HG03439 (cell line): ENCODE results near the gene ARHGAP26.

Source experiments
- ATAC-seq: cut with Tn5 transposase; IDR thresholded peaks from one replicate; pipeline ENCODE4 v1.9.1; 2021; ENCODE audit warnings: mild to moderate bottlenecking, moderate library complexity; ENCODE audit not compliant: unreplicated experiment

ARHGAP26 gene

DNA sequence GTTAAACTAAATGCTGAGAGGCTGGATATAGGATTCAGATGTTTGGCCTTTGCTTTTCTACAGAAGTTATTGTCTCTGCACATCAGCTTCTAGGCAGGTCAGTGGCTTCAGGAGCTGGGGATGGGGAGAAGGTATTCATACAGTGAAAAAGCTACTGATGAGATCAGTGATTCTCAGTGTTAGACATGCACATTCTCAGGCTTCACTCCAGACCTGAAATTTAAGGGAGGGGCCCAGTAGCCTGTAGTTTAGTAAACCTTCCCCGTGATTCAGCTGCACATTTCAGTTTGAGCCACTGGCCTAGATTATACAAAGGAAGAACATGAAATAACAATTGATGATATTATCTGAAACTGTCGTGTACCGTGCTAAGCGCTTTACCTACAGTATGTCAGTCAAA is 127.2 kb downstream of the ARHGAP26 start:
- ATAC-seq, result no peak

GRCh38 chr5:142900927-142901326 is 130.8 kb downstream of the ARHGAP26 start:
- ATAC-seq, result no peak

GRCh38 chr5:142901476-142902185 is 131.5 kb downstream of the ARHGAP26 start:
- ATAC-seq, result no peak

DNA sequence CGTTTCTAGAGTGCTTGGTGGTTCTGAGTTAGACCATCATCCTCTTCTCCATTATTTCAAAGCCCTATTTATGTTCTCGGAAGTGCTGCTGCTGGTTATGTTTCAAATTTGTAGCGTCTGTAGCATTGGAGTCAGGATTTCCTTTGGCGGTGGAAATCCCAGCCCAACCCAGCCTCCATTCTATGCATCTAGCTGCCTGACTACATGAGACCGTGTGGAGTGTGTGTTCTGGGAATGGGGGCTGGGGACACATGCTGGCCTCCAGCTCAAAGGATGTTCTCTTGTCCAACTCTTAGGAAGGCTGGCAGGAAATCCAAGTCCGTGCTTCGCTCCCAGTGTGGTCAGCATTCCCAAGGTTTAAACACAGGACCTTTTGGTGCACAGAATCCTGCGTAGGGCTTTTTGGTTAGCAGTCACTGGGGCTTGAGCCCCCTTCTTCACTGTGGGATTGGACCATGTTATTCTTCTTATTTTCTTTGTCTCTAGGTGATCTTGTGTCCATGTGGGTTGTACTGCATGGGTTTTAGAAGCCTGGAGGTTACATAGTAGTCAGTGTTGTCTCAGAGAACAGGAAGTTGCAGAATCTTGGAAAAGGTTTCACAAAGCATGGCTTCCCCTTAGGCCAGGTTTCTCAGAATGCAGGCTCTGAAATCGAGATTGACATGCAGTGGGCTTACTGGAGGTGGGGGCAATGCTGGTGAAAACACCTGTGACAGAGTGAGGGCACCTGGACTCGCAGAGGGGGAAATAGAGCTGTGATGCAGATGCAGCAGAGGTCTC is 132.2 kb downstream of the ARHGAP26 start:
- ATAC-seq, result no peak

DNA sequence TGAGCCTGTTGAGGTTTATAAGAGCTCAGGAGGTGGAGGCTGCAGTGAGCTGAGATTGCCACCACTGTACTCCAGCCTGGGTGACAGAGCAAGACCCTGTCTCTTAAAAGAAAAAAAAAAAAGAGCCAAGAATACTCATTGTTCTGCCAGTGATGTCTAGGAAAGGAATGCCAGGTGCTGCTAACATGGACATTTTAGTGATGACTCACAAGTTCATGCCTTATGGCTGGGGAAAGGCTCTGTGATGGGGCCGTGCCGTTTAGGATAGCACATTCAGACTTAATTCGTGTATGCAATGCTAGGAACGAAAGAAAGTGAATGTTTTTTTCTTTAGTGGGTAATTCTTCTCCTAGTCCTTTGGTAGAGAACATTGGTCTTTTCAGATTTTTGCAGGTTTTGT is 134.2 kb downstream of the ARHGAP26 start:
- ATAC-seq, result no peak

GRCh38 chr5:142905348-142905747 is 135.2 kb downstream of the ARHGAP26 start:
- ATAC-seq, result no peak

- ATAC-seq, result no peak
Measured at GRCh38 chr5:142906863-142907671, 136.9 kb downstream of the ARHGAP26 start.

DNA sequence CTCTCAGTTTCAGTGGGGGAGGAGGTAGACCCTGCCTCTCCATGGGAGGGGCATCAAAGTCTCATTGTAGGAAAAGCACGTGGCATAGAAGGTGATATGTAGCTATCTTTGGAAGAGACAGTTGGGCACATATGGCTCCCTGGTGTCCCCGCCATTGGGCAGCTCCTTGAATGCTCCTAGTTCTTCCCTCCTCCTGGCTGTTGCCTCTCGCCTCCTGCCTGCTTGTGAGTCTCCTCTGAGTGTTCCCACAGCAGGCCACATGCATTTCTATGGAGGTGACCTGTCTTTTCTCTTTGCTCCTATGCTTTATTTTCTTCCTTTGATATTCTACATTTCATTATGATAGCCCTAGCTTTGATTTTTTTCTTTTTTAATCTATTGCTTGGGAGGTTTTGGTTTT is 138.5 kb downstream of the ARHGAP26 start:
- ATAC-seq, result no peak

- ATAC-seq, result no peak
Measured at GRCh38 chr5:142910128-142910527, 140.0 kb downstream of the ARHGAP26 start.

- ATAC-seq, result no peak
Measured at GRCh38 chr5:142911170-142911569, 141.0 kb downstream of the ARHGAP26 start.

GRCh38 chr5:142911775-142912174 is 141.6 kb downstream of the ARHGAP26 start:
- ATAC-seq, result no peak

DNA sequence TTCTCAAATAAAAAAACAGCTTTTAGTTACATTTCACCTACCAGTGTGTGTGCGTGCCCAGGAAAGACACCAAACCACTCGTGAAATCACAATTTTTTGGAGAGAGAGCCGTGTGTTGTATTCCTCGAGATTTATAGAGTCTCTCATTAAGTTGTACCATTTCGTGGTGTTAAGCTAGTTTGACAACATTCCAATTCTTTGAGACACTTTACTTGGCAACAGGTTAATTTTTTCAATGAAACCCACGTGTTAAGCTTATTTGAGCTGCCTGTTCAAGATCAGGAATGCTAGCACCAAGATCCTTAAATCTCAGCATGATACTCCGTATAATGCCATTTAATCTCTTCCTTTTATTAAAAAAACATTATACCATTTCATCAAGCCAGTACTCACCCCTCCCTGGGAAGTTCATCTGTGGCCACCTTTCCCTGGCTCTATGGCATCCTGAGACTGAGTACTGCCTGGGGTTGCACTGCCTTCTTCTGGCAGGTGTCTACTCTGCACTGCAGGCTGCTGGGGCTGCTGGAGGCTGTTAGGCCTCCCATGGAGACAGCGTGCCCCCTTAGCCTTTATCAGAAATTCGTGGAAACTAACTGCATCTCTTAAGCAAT is 143.7 kb downstream of the ARHGAP26 start:
- ATAC-seq, result no peak

GRCh38 chr5:142915038-142915437 is 144.9 kb downstream of the ARHGAP26 start:
- ATAC-seq, result no peak

- ATAC-seq, result no peak
Measured at GRCh38 chr5:142915813-142916424, 145.7 kb downstream of the ARHGAP26 start.

GRCh38 chr5:142918959-142919635 is 148.9 kb downstream of the ARHGAP26 start:
- no peak for ATAC-seq

DNA sequence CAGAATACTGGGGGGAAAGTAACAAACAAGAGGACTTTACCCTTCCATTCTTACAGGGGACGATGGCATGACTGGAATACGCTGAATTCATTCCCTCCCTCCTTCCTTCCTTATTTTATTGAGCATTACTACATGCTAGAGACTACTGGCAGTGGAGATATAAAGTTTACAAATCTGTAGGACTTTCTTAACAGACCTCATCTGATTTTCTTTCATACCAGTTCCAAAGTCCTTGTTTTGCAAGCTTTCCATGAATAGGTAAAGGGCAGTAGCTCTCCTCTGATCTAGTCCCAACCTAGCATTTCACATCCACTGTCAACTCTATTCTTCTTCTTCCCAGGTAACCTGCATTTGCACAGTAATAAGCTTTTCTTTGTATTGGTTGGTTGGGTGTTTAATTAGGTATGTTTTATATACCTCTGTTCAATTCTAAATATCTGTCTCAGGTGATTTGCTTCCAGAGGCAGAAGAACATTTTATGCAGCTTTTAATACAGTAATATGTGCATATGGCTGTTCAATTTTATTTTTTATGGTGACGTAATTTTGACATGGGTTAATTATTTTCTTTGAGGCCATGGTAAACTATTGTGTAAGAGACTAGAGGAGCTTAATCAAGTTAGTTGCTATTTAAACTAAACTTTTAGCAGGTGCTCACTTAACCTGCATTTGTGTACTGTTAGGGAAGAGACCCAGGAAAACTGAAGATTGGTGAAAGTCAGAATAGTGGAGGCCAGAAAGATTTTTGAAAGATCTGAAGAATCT is 150.9 kb downstream of the ARHGAP26 start:
- no peak for ATAC-seq

- ATAC-seq, result no peak
Measured at GRCh38 chr5:142922223-142922952, 152.2 kb downstream of the ARHGAP26 start.

DNA sequence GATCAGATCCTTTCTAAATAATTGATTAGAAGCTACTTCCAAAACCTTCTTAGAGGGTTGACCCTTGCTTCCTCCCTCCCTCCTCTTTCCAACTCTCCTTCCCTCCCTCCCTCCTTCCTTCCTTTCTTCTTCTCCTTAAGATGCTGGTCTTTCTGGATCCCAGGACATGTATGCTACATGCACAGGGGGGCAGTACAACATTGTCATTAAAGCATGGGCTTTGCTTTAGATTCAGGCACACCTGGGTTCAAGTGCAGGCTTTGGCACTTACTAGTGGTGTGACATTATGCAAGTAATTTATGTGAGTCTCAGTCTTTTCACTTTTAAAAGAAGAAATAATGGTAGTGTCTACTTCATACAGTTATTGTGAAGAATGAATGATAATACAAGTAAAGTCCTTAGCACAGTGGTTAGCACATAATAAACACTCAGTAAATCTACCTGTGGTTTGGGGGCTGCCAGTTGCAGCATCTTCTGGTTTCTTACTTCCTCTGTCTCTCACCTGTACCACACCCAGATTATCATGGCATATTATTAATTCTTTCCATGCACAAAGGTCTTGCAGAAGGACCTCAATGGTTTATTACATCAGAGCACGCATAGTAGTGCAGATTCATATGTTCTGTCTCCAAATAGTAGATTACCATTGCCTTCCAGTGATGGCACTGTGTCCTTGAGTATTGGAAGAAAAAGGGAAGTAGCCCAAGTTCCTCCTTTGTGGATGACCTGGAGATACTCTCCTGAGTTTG is 154.1 kb downstream of the ARHGAP26 start:
- ATAC-seq, result no peak
